Lower lobe of right lung (tissue), 2 donors: Measurements from ENCODE around the gene MACROD2. TPM values are rescaled to one million over a fixed set of nuclear protein-coding genes. Genes with fewer than 3 reads are reported as not detected.

Source experiments
- ATAC-seq, 2 donors: fragments of 200-7000 bp; cut with Tn5 transposase; one replicate each; pipeline ENCODE4 v1.9.1; 2020 to 2022; ENCODE audit warnings: mild to moderate bottlenecking in 2 of 2, moderate library complexity in 2 of 2
- DNase-seq: peaks from one replicate; pipeline ENCODE4 v3.0.0-alpha.2; 2020
- H3K27ac ChIP-seq: fragments of 200-600 bp; one replicate; pipeline ENCODE4 v1.8.0; 2022
- H3K27me3 ChIP-seq: fragments of 200-600 bp; one replicate; pipeline ENCODE4 v1.8.0; 2022; ENCODE audit warnings: low read depth
- H3K36me3 ChIP-seq: fragments of 200-600 bp; one replicate; pipeline ENCODE4 v1.8.0; 2022; ENCODE audit warnings: mild to moderate bottlenecking
- H3K4me1 ChIP-seq: fragments of 200-600 bp; one replicate; pipeline ENCODE4 v1.8.0; 2022
- H3K4me3 ChIP-seq: fragments of 200-600 bp; one replicate; pipeline ENCODE4 v1.8.0; 2022; ENCODE audit warnings: mild to moderate bottlenecking
- H3K9me3 ChIP-seq: fragments of 200-600 bp; one replicate; pipeline ENCODE4 v1.8.0; 2022
- CTCF ChIP-seq: fragments of 200-600 bp; IDR thresholded peaks from one replicate; pipeline ENCODE4 v1.8.0; 2022; ENCODE audit warnings: antibody characterized with exemption, mild to moderate bottlenecking
- intact Hi-C: fragments of 100-400 bp; cut with DNase I; formaldehyde crosslinking; loops from one replicate; pipeline ENCODE4 v1.11.0; 2022
- total RNA-seq: library from RNA; stranded (reverse); fragmentation: NEBNext Ultra II Directional; extraction: Animal tissue kit (Norgen Biotek cat#: 25700); gene quantifications from one replicate; pipeline ENCODE4 v1.2.1, GENCODE V29; 2021
- donor health status: DM: no; HTN: yes; CAD: no; lungs with severe emphysema.

MACROD2 gene
- total RNA-seq, 1 donor from 2014 or later: 73.0 TPM

DNA sequence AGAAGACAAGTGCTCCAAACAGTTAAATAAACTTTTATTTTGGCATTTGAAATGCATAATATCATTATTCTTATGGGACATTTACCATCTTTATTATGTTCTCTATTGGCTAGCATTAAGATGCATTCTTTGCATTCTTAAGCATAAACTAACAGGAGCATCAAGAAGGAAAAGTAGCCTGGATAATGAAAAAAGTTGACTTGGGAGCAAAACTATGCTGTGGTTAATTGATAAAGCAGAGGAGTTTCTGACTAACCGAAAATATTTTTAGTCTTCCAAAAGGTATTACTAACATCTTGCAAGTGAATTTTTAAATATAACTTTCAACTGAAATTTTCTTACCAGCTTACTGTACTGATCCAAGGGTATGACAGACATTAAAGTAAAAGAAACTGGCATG is 201.8 kb downstream of the MACROD2 start:
- no peak for TF ChIP-seq CTCF
- intact Hi-C loops: no loop called here
- H3K4me3 ChIP-seq: no peak overlapping the region
- no peak for DNase-seq
- no peak overlapping the region for H3K27ac ChIP-seq
- no peaks in the 10 kb centered on the region for H3K36me3 ChIP-seq
- no peaks in the 10 kb centered on the region for H3K9me3 ChIP-seq
- ATAC-seq: no peak
- H3K4me1 ChIP-seq: no peaks in the 10 kb centered on the region
- H3K27me3 ChIP-seq: no peaks in the 10 kb centered on the region

- Histone ChIP-seq H3K4me1 (no peaks in the 10 kb centered on the region), H3K36me3 (no peaks in the 10 kb centered on the region), H3K4me3 (no peak overlapping the region), H3K27ac (no peak overlapping the region), H3K27me3 (no peaks in the 10 kb centered on the region), H3K9me3 (no peaks in the 10 kb centered on the region)
- TF ChIP-seq CTCF: no peak
- DNase-seq (no peak), ATAC-seq (no peak)
- intact Hi-C loops: no loop called here
Measured at GRCh38 chr20:14198416-14198815, 203.1 kb downstream of the MACROD2 start.

DNA sequence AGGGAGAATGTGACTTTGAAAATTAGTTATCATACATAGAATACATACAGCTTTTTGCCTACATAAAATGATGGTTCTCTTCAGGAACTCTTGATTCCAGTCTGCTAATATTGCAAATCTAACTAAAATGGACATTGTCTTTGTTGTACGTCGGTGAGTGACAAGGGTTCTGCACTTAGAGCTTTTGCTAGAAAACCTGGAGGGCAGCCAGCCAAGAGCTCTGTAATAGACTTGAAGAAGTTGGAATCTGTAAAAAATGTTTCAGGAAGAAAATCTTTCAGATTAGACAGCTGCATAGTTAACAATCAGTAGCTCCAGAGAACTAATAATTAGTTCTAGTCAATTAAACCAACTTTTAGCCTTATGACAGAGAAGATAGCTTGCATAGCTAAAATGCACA is 203.8 kb downstream of the MACROD2 start:
- no peak for DNase-seq
- intact Hi-C loops: no loop called here
- Histone ChIP-seq H3K36me3 (no peaks in the 10 kb centered on the region), H3K4me3 (no peak overlapping the region), H3K9me3 (no peaks in the 10 kb centered on the region), H3K27me3 (no peaks in the 10 kb centered on the region), H3K27ac (no peak overlapping the region), H3K4me1 (no peaks in the 10 kb centered on the region)
- no peak for TF ChIP-seq CTCF
- no peak for ATAC-seq

GRCh38 chr20:14203657-14204056 is 208.3 kb downstream of the MACROD2 start:
- no peak overlapping the region for H3K27ac ChIP-seq
- no peak for ATAC-seq
- no peaks in the 10 kb centered on the region for H3K9me3 ChIP-seq
- H3K4me3 ChIP-seq: no peak overlapping the region
- H3K4me1 ChIP-seq: no peaks in the 10 kb centered on the region
- TF ChIP-seq CTCF: no peak
- no peaks in the 10 kb centered on the region for H3K36me3 ChIP-seq
- no peaks in the 10 kb centered on the region for H3K27me3 ChIP-seq
- intact Hi-C loops: no loop called here
- DNase-seq: no peak

DNA sequence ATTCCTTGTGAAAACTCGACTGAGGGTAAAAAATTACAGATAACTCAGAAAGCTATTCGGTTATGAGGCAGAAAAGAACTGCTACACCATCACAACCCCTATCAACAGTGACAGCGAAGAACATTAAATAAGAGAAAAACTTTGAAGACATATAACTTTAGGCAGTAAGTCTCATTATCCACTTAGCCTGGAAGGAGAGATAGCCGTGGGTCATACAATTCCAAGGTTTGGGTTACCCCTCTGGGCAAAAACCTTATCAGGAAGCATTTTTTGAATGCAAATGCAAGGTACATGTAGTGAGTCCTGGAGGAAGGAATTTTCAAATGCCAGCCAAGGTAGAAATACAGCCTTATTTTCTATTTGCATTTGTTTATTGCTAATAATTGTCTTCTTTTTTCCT is 212.3 kb downstream of the MACROD2 start:
- Histone ChIP-seq H3K4me3 (no peak overlapping the region), H3K4me1 (no peaks in the 10 kb centered on the region), H3K27me3 (no peaks in the 10 kb centered on the region), H3K27ac (no peak overlapping the region), H3K36me3 (no peaks in the 10 kb centered on the region), H3K9me3 (no peaks in the 10 kb centered on the region)
- no peak for ATAC-seq
- no peak for DNase-seq
- intact Hi-C loops: no loop called here
- TF ChIP-seq CTCF: no peak

DNA sequence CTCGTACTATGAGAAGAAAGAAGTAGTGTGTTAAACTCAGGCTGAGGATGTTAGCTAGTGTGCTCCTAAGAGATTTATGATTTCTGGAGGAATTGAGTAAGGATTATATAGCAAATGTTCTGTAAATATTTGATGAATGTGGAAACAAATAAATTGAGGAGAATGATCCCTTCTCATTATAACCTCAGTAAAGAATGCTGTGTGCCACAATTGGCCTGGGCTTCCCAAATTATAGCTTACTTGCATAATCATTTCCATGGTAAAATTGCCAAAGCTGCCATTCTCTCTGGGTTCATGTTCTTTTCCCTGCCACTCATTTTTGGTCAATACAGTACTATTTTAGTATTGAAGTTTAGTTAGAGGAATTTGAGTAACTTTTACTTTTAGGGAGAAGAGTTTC is 213.6 kb downstream of the MACROD2 start:
- no peak overlapping the region for H3K4me3 ChIP-seq
- DNase-seq (no peak), ATAC-seq (no peak)
- no peak for TF ChIP-seq CTCF
- H3K27me3 ChIP-seq: no peaks in the 10 kb centered on the region
- H3K36me3 ChIP-seq: no peaks in the 10 kb centered on the region
- H3K4me1 ChIP-seq: no peaks in the 10 kb centered on the region
- no peak overlapping the region for H3K27ac ChIP-seq
- H3K9me3 ChIP-seq: no peaks in the 10 kb centered on the region
- intact Hi-C loops: no loop called here
